Stimulated activated CD8-positive, alpha-beta memory T cell treated with anti-CD3 and anti-CD28 coated beads, Interleukin-12 subunit alpha, Interleukin-12 subunit beta, amount 100 ng/mL, for 1 hour (primary cell): Measurements from ENCODE around the gene RAB7A.
"Not testable (repeated sequence)": the region's sequence is repeated elsewhere in the genome, so short reads cannot be mapped to it uniquely, and the experiment has no call there.

Source experiments
- DNase-seq: peaks from one replicate; pipeline ENCODE4 v3.0.0-alpha.2; 2020; ENCODE audit warnings: low read depth

The RAB7A gene

DNA sequence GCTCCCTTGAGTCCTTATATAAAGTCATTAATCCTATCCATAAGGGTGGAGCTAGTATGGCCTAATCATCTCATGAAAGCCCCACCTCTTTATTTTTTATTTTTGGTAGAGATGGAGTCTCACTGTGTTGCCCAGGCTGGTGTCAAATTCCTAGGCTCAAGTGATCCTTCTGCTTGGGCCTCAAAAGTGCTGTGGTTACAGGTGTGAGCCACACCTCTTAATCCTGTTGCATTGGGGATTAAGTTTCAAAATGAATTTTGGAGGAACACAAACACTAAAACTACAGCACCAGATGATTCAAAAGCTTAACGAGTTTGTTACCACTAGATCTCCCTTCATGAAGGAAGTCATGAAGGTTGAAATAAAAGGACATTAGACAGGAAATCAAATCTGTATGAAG lies 27.7 kb downstream of the RAB7A start:
- no peak for DNase-seq

DNA sequence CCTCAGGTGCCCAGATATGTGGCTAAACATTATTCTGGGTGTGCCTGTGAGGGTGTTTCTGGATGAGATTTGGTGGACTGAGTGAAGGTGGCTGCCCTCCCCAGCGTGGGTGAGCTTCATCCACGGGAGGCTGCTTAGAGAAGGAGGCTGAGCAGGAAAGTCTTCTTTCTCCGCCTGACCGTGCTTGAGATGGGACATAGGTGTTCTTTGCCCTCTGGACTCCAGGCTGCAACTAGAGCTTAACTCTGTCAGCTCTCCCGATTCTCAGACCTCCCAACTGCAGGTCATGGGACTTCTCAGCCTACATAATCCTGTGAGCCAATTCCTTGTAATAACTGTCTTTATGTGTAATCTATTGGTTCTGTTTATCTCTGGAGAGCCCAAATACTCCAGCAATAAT lies 34.1 kb downstream of the RAB7A start:
- DNase-seq = no peak

DNA sequence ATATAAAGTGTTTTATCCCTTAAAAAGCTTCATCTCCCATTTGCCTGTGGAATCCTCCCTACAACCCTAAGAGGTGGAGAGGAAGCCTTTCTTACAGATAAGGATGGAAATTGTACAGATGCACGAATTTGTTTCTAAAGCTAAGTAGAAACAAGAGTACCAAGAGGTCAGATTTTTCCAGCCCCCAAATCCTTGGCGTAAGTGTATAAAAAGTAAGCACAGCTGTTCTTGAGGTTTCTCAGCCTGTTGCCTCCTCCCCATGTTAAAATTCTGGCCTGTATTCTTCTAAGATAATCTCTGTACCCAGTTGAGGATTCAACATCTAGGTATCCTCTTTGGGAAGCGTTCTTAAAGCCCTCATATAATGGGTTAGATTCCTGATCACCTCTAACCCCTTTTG lies 34.9 kb downstream of the RAB7A start:
- DNase-seq = no peak

DNA sequence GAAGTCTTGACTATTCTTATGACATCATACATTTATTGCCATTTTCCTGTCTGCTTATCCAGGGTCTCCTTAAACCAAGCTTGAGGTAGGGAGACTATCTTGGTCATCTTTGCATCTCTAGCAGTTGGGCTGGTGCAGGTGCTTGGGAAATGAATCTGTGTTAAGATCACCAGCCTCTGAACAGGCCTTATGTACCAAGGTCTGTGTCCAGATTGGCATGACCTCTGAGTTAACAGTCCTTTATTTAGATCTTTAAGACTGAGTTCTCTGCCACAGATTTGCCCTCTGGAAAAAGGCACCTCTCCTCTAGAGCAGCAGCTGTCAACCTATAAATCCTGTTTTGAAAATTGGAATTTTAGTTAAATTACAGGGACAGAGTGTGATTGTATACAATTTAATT lies 35.4 kb downstream of the RAB7A start:
- DNase-seq = no peak

DNA sequence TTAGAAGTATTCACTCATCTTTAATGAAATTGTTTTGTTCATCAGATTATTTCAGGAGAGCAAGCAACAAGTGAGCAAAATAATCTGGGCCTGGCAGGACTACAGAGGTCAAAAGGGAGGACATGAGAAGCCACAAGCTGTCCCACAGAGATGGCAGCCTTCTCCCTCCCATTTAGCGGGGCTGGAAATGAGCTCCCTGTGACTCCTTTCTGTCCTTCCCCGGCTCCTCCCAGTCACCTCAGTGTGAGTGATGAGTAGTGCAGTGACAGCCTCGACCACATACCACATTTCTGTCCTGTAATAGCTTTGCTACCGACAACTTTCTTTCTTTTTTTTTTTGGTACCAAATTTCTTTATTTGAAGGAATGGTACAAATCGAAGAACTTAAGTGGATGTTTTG lies 38.0 kb downstream of the RAB7A start:
- no peak for DNase-seq

- no peak for DNase-seq
Measured at GRCh38 chr3:128764863-128765262, 38.9 kb downstream of the RAB7A start.

- DNase-seq = no peak
Measured at GRCh38 chr3:128767094-128767750, 41.2 kb downstream of the RAB7A start.

GRCh38 chr3:128768471-128768870 lies 42.5 kb downstream of the RAB7A start:
- no peak for DNase-seq

- DNase-seq = no peak
Measured at GRCh38 chr3:128770387-128770786, 44.4 kb downstream of the RAB7A start.

GRCh38 chr3:128773189-128773588 lies 47.2 kb downstream of the RAB7A start:
- DNase-seq = not testable (repeated sequence)

- not testable (repeated sequence) for DNase-seq
Measured at GRCh38 chr3:128773592-128773991, 47.6 kb downstream of the RAB7A start.

DNA sequence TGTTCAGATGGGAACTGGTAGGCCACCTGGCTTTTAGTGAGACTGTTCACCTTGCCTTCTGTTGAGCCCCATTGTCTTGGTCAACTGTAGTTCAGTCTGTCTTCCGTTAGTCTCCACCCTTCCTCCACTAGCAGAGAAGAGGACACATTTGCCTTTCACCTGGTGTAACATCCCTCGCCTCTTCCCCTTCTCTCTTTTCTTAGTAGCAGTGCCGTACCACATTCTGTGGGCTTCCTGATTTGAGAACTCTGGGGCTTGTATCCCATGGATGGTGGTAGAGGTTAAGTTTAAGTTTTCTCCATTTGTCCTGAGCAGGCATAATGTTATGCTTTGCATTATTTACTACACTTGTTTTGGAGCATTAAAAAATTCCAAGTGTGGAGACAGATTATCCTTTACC lies 49.3 kb downstream of the RAB7A start:
- DNase-seq = no peak

GRCh38 chr3:128775906-128776542 lies 50.0 kb downstream of the RAB7A start:
- DNase-seq = no peak

- no peak for DNase-seq
Measured at GRCh38 chr3:128780101-128780837, 54.3 kb downstream of the RAB7A start.

- DNase-seq = no peak
Measured at GRCh38 chr3:128781164-128781563, 55.2 kb downstream of the RAB7A start.

DNA sequence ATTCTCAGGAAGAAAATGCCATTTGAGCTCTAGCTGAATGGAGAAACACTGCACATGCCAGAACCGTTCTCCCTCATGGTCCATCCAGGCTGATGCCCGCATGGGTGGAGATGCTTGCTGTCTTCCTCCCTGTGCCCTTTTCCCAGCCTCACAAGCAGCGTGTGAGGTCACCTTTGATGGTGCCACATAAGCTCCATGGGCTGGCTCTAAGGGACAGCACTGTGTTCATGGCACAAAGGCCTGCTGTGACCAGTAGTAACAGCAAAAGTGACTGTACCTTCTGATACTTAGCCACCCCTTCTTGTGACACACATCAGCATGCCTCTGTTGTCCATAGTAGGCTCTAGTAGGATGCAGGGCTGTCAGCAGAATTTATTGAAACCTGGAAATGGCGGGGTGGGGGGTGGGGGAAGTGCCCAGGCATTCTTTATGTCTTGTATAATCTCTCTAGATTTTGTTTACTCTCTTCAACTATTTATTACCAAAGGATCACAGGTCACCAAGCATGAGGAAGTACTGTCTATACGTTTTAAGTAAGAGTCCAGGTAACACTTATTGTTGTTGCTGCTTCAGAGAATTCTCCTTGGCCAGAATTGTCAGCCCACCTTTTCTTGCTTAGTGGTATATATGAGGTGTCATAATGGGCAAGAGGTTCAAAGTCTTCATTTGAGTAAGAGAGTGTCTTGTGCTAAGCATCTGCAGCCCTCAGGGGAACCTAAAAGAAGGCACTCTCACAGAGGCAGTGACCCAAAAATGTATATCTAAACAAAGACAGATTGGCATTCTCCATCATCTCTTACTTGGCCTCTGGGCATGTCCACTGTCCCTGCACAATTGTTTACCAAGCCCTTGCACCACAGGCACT lies 56.5 kb downstream of the RAB7A start:
- no peak for DNase-seq

- no peak for DNase-seq
Measured at GRCh38 chr3:128783774-128784173, 57.8 kb downstream of the RAB7A start.

DNA sequence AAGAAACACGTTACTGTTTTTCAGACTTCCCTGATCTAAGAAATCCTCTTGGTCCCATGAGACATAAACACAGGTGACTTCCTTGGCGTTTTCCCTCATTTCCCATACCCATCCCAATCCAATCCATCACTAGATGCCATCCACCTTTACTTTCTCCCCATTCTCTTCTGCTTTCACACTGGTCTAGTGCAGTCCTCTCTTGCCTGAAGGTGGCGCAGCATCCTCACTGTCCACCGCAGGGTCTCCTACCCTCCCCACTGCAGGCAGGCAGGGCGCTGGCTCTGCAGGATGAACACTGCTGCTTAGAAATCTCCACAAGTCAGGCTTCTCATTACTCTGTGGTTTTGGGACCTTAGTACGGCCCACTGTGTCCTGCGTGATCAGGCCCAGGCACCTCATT lies 58.2 kb downstream of the RAB7A start:
- DNase-seq = no peak

DNA sequence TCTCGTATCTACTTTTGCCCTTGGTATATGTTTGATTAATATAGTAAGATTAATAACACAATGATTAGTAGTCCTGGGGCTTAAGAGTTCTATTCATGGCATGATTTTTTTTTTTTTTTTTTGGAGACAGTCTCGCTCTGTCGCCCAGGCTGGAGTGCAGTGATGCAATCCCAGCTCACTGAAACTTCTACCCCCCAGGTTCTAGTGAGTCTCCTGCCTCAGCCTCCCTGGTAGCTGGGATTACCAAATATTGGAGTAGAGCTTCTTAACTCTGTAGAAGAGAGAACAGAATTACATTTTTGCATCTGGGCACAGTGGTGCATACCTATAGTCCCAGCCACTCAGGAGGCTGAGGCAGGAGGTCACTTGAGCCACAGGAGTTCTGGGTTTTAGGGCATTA lies 58.9 kb downstream of the RAB7A start:
- DNase-seq = no peak

DNA sequence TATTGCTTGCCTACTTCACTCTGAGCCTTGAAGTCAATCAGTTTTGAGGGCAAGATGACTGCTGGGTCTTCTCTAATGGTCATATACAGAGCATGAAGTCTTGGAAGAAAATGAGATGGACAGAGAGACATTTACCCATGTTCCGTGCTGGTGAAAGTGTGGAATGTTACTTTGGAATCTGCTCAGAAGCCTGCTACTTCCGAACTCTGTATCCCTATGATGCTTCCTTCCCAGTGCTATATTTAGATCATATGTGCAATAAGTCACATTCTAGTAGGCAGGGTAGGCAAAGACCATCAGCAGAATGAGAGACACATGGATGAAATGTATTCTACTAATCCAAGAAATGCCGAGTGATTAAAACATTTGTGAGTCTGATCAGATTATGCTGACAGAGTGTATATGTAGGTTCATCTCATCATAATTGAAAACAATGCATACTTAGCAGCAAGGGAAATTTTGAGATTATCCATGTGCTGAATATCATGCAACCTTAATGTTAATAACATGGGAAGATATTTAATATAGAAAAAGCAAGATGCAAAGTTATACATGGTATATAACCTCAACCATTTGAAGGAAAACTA lies 60.5 kb downstream of the RAB7A start:
- no peak for DNase-seq

DNA sequence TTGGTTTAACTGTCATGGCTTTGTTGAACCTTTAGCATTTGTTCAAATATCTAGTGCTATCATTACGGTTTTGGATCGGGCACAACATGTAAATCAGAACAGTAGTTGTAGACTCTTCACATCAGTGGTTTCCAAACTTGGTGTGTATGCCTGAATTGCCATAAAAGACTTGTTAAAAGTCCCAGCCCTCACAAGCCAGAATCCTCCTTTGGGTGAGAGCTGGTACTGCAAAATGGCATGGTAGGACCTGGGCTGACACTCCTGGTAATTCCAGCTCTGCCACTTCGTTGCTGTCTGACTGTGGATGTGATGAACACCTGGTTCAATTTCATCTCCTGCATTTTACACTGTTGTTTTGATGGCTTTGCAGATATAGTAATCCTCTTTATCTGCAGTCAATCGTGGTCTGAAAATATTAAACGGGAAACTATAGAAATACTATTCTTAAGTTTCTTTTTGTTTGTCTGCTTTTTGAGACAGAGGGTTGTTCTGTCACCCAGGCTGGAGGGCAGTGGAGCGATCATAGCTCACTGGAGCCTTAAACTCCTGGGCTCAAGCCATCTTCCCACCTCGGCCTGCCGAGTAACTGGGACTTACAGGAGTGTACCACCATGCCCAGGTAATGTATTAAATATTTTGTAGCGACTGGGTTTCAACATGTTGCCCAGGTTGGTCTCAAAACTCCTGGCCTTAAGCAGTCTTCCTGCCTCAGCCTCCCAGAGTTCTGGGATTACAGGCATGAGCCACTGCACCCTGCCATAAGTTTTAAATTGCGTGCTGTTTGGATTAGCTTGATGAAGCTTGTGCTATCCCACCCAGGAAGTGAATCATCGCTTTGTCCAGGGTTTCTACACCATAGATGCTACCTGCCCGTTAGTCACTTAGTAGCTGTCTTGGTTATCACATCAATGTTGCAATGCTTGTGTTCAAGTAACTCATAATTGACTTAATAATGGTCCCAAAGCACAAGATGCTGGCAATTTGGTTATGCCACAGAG lies 61.6 kb downstream of the RAB7A start:
- DNase-seq = no peak
